Spleen (tissue), 11 donors: ENCODE data around the gene COPS8. TPM values are rescaled to one million over a fixed set of nuclear protein-coding genes. Genes with fewer than 3 reads are reported as not detected.

ENCODE experiments used
- DNase-seq: peaks from one replicate; pipeline ENCODE4 v3.0.0-alpha.2; 2020
- H3K27ac ChIP-seq, 8 donors: fragments of 200-600 bp; sonication (generic) in 7 of 8; 1 replicate in 4 of 8; 2 replicates in 4 of 8; pipeline versions ENCODE4 v1.5.0 to v1.8.0; 2016 to 2021; ENCODE audit warnings: inconsistent platforms in 4 of 8, mild to moderate bottlenecking in 4 of 8, moderate library complexity in 1 of 8
- H3K27me3 ChIP-seq, 7 donors: fragments of 200-600 bp; sonication (generic) in 6 of 7; replicated peaks in 1 of 7; 1 replicate in 4 of 7; 2 replicates in 3 of 7; pipeline versions ENCODE4 v1.5.0 to v1.8.0; 2016 to 2021; ENCODE audit warnings: inconsistent platforms in 3 of 7, mild to moderate bottlenecking in 1 of 7
- H3K36me3 ChIP-seq, 6 donors: fragments of 200-600 bp; sonication (generic) in 5 of 6; 1 replicate in 4 of 6; 2 replicates in 2 of 6; pipeline versions ENCODE4 v1.5.0 to v1.8.0; 2016 to 2021; ENCODE audit warnings: inconsistent platforms in 2 of 6
- H3K4me1 ChIP-seq, 6 donors: fragments of 200-600 bp; sonication (generic) in 5 of 6; 1 replicate in 3 of 6; 2 replicates in 3 of 6; pipeline versions ENCODE4 v1.5.0 to v1.8.0; 2016 to 2021; ENCODE audit warnings: inconsistent platforms in 3 of 6
- H3K4me3 ChIP-seq, 8 donors: fragments of 200-600 bp; sonication (generic) in 7 of 8; 1 replicate in 4 of 8; 2 replicates in 4 of 8; pipeline versions ENCODE4 v1.5.0 to v1.8.0; 2016 to 2021; ENCODE audit warnings: inconsistent platforms in 4 of 8, mild to moderate bottlenecking in 4 of 8, moderate library complexity in 2 of 8
- H3K9me3 ChIP-seq, 8 donors: fragments of 200-600 bp; sonication (generic) in 7 of 8; 1 replicate in 4 of 8; 2 replicates in 4 of 8; pipeline versions ENCODE4 v1.5.0 to v1.8.0; 2016 to 2021; ENCODE audit warnings: inconsistent platforms in 4 of 8
- POLR2A ChIP-seq, 3 donors: fragments of 450-650 bp; IDR thresholded peaks; one replicate each; pipeline ENCODE4 v1.5.1; 2017; ENCODE audit warnings: antibody characterized with exemption in 3 of 3, mild to moderate bottlenecking in 1 of 3
- POLR2AphosphoS5 ChIP-seq, 3 donors: sonication (generic); formaldehyde crosslinking; IDR thresholded peaks; one replicate each; pipeline ENCODE4 v1.5.1; 2017; ENCODE audit warnings: antibody characterized with exemption in 3 of 3
- WGBS, 5 donors: extraction: QIAGEN DNeasy Blood & Tissue Kit in 3 of 5; methylation state at CpG; one replicate each; pipeline versions ENCODE4 v1.1.5 to v1.1.7; 2013 to 2018; 5-methylcytosine and 5-hydroxymethylcytosine counted together
- intact Hi-C: fragments of 100-400 bp; cut with DNase I; formaldehyde crosslinking; loops from one replicate; pipeline ENCODE4 v1.15.0; 2023; ENCODE audit warnings: low total_unique reads
- polyA plus RNA-seq, 3 donors: library from polyadenylated mRNA; stranded (reverse); fragments of 200-250 nt; gene quantifications; one replicate each; pipeline ENCODE4 v1.2.1, GENCODE V29; 2013
- total RNA-seq, 7 donors: library from RNA; depleted of rRNA in 3 of 7; stranded (reverse); fragments of >200 nt in 3 of 7; fragmentation: NEBNext Ultra II Directional in 4 of 7; extraction: Animal tissue kit (Norgen Biotek cat#: 25700) in 4 of 7; gene quantifications; one replicate each; pipeline versions ENCODE4 v1.1.0 to v1.2.1, GENCODE V29; 2016 to 2021
- TF ChIP-seq, protein P1 (sequence below), 11 experiments: fragments of 200-600 bp in 7 of 11; fragments of 450-650 bp in 4 of 11; sonication (generic) in 4 of 11; IDR thresholded peaks in 8 of 11; conservative IDR thresholded peaks in 3 of 11; 1 replicate in 7 of 11; 2 replicates in 4 of 11; pipeline versions ENCODE4 v1.4.0 to v1.8.0; 2016 to 2021; ENCODE audit warnings: antibody characterized with exemption in 11 of 11, inconsistent platforms in 4 of 11, mild to moderate bottlenecking in 1 of 11
- donor health status: healthy with polysubstance abuse.
- donor health status: DM: no; HTN: no; CAD: no; lungs with moderate emphysema.
- donor health status: DM: no; HTN: no; CAD: no.
- donor health status: Bipolar disorder and iron deficiency.
- donor health status: healthy.
- donor health status: DM: no; HTN: no; CAD: no.
- donor health status: DM: yes; HTN: yes; CAD: no.

Gene COPS8
- total and polyA plus RNA-seq, 10 donors, result 21.3 to 67.9 (median 31.5) TPM

DNA sequence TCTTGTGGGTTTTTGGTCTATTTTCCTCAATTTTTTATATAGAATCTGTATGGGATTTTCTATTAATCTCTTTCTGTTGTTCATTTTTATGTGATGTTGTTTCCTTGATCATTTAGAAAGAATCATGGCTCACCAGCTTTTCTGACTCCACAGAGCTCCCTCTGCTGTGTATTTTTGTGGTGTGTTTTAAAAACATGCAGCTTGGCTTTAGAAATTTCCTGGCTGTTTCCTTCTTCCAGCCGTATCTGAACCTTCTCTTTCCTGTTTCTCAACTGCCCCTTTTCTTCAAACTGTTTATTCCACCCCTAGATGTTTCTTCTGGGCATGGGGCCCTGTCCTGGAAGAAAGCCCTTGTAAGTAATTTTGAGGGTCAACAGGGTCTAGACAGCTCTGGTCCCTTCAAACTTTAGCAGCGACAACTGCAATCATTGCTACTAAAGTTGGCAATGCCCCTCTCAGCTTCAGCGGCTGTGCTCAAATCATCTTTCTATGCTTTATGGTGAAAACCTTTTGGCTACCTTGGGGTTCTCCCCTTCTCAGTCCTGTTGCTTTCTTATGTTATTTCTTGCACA, 17.6 kb upstream of the COPS8 start:
- Histone ChIP-seq H3K4me3 (no peak overlapping the region), H3K36me3 (no peaks in the 10 kb centered on the region), H3K4me1 (peaks cover 0 to 17% (median 2%) of the 10 kb centered on the region in 6 donors), H3K27me3 (no peaks in the 10 kb centered on the region), H3K9me3 (peaks cover 0 to 7% (median 0%) of the 10 kb centered on the region in 8 donors), H3K27ac (no peak overlapping the region)
- 51 to 66% (median 58%) methylated on average over 3 of the region's 3 CpGs for WGBS, 5 donors
- DNase-seq, result no peak
- no peak for TF ChIP-seq POLR2AphosphoS5 (IDR thresholded peaks at IDR 0.05)
- TF ChIP-seq, protein P1, sequence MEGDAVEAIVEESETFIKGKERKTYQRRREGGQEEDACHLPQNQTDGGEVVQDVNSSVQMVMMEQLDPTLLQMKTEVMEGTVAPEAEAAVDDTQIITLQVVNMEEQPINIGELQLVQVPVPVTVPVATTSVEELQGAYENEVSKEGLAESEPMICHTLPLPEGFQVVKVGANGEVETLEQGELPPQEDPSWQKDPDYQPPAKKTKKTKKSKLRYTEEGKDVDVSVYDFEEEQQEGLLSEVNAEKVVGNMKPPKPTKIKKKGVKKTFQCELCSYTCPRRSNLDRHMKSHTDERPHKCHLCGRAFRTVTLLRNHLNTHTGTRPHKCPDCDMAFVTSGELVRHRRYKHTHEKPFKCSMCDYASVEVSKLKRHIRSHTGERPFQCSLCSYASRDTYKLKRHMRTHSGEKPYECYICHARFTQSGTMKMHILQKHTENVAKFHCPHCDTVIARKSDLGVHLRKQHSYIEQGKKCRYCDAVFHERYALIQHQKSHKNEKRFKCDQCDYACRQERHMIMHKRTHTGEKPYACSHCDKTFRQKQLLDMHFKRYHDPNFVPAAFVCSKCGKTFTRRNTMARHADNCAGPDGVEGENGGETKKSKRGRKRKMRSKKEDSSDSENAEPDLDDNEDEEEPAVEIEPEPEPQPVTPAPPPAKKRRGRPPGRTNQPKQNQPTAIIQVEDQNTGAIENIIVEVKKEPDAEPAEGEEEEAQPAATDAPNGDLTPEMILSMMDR (IDR thresholded peaks at IDR 0.05 in 8 of 11, conservative IDR thresholded peaks at IDR 0.05 in 3 of 11), result no peak
- no peak for TF ChIP-seq POLR2A (IDR thresholded peaks at IDR 0.05)
- intact Hi-C loops, result loop anchor here (10.0 kb wide), 1 partner anchor 493 kb away; no protein-coding TSS in a partner anchor

DNA sequence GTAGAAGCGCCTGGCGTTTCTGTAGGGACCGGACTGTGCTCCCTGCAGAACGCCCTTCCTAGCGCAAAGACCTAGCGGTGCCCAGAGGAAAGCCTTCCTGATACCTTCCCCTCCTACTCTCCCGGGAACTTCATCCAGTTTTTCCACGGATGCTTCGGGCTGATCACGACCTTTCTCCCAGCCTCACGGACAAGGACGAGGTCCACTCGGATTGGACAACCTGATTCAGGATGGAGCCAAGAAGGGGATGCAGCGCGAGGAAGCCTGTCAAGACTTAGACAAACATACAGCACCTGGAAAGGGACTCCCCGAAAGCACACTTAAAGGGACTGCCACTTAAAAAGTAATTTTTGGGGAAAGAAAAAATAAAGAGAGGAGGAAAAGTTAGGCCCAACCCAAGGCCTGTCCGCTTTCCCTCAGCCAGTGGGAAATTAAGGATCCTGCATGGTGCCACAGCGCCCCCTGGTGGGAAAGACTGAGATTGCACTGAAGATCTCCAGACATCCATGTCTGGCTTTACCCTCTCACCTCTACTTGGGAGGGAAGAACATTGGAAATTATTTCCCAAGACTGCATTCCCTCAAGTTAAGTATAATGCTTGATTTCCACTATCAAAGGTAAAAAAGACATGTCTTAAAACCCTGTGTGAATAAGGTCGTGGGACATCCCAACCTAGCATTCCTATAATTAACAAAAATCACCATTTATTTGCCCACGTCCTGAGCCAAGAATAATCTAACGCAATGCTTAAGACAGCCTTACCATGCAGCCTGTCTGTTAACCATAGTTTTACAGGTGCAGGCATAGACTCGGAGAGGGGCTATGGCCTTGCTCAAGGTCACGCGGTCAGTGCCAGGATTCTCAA, 13.4 kb upstream of the COPS8 start:
- WGBS, 5 donors, result 80 to 86% (median 83%) methylated on average over 24 of the region's 24 CpGs
- intact Hi-C loops, result no loop called here
- peaks cover 0 to 42% (median 9%) of the 10 kb centered on the region in 6 donors for H3K4me1 ChIP-seq
- no peak overlapping the region for H3K27ac ChIP-seq
- TF ChIP-seq POLR2AphosphoS5 (IDR thresholded peaks at IDR 0.05) (no peak), POLR2A (IDR thresholded peaks at IDR 0.05) (no peak)
- TF ChIP-seq, protein P1 (IDR thresholded peaks at IDR 0.05 in 8 of 11, conservative IDR thresholded peaks at IDR 0.05 in 3 of 11), result peak; percentile 85 to 97 (median 92)
- no peaks in the 10 kb centered on the region for H3K27me3 ChIP-seq
- H3K9me3 ChIP-seq, result peaks cover 0 to 7% (median 0%) of the 10 kb centered on the region in 8 donors
- H3K36me3 ChIP-seq, result no peaks in the 10 kb centered on the region
- peak; percentile 91 for DNase-seq
- H3K4me3 ChIP-seq, result no peak overlapping the region

GRCh38 chr2:237073552-237073951, 12.1 kb upstream of the COPS8 start:
- no peaks in the 10 kb centered on the region for H3K27me3 ChIP-seq
- no peaks in the 10 kb centered on the region for H3K36me3 ChIP-seq
- intact Hi-C loops, result no loop called here
- peaks cover 0 to 36% (median 9%) of the 10 kb centered on the region in 6 donors for H3K4me1 ChIP-seq
- TF ChIP-seq POLR2AphosphoS5 (IDR thresholded peaks at IDR 0.05), result no peak
- no peak for TF ChIP-seq POLR2A (IDR thresholded peaks at IDR 0.05)
- TF ChIP-seq, protein P1 (IDR thresholded peaks at IDR 0.05 in 8 of 11, conservative IDR thresholded peaks at IDR 0.05 in 3 of 11), result peak in 1 of 11 experiments; percentile 12
- 63 to 77% (median 70%) methylated on average over 4 of the region's 4 CpGs for WGBS, 5 donors
- no peak for DNase-seq
- peak overlapping the region in 2 of 8 donors; percentile 11 to 21 for H3K27ac ChIP-seq
- H3K9me3 ChIP-seq, result peaks cover 0 to 7% (median 0%) of the 10 kb centered on the region in 8 donors
- no peak overlapping the region for H3K4me3 ChIP-seq
